Germinal center (tissue), 1 donor: ENCODE results near the gene SP6.

Experiments
- DNase-seq: peaks from one replicate; pipeline ENCODE4 v3.0.0; 2012; ENCODE audit warnings: mixed read lengths, low spot score

Gene SP6

GRCh38 chr17:47811709-47812108 is 39.3 kb downstream of the SP6 start:
- no peak for DNase-seq

- DNase-seq: no peak
Measured at GRCh38 chr17:47810901-47811635, 39.9 kb downstream of the SP6 start.

GRCh38 chr17:47810200-47810821 is 40.7 kb downstream of the SP6 start:
- DNase-seq: no peak

- DNase-seq: no peak
Measured at GRCh38 chr17:47808830-47809480, 42.0 kb downstream of the SP6 start.

- DNase-seq: no peak
Measured at GRCh38 chr17:47808036-47808829, 42.7 kb downstream of the SP6 start.

- DNase-seq: no peak
Measured at GRCh38 chr17:47807421-47807820, 43.5 kb downstream of the SP6 start.

GRCh38 chr17:47806913-47807255 is 44.1 kb downstream of the SP6 start:
- DNase-seq: no peak

GRCh38 chr17:47806026-47806912 is 44.7 kb downstream of the SP6 start:
- DNase-seq: no peak

- DNase-seq: no peak
Measured at GRCh38 chr17:47804461-47804860, 46.5 kb downstream of the SP6 start.

GRCh38 chr17:47803751-47804150 is 47.2 kb downstream of the SP6 start:
- DNase-seq: no peak

GRCh38 chr17:47803201-47803600 is 47.8 kb downstream of the SP6 start:
- no peak for DNase-seq

GRCh38 chr17:47802341-47803022 is 48.5 kb downstream of the SP6 start:
- DNase-seq: peak; percentile 80

- DNase-seq: no peak
Measured at GRCh38 chr17:47801906-47802305, 49.1 kb downstream of the SP6 start.

GRCh38 chr17:47801176-47801765 is 49.7 kb downstream of the SP6 start:
- DNase-seq: no peak

GRCh38 chr17:47800686-47801085 is 50.3 kb downstream of the SP6 start:
- no peak for DNase-seq

- no peak for DNase-seq
Measured at GRCh38 chr17:47797797-47798196, 53.2 kb downstream of the SP6 start.
